HepG2 (cell line): Measurements from ENCODE around the gene WAS. TPM values are rescaled to one million over a fixed set of nuclear protein-coding genes. Genes with fewer than 3 reads are reported as not detected.

Experiments
- ATAC-seq: fragments of 200-7000 bp; cut with Tn5 transposase; 3 replicates; pipeline ENCODE4 v1.9.1; 2020; ENCODE audit warnings: mild to moderate bottlenecking, moderate library complexity
- BruUV-seq: library from RNA; stranded (reverse); fragments of 400-500 nt; replicated peaks from 2 replicates; lab custom pipeline; 2021; lab: Mats Ljungman, UMichigan
- CTCF ChIA-PET: fragments of 300-600 bp; formaldehyde crosslinking; extraction: SDS; loops from one replicate; lab custom pipeline; 2021; ENCODE audit warnings: low total read pairs, inconsistent platforms, low intra/inter-chr PET ratio; lab: Yijun Ruan, JAX
- POLR2A ChIA-PET: fragments of 350-600 bp; sonication (Branson Sonifier 250); formaldehyde crosslinking; loops from one replicate; lab custom pipeline; 2020; ENCODE audit warnings: antibody characterized with exemption, inconsistent platforms; lab: Yijun Ruan, JAX
- DNase-seq: peaks from one replicate; pipeline ENCODE4 v3.0.0-alpha.2; 2015; ENCODE audit warnings: low spot score
- FAIRE-seq: peaks from 3 replicates; lab custom pipeline; 2011; peaks lifted over from hg19 to GRCh38; lab: Jason Lieb, UNC
- H2AFZ ChIP-seq: one replicate; pipeline ENCODE4 v1.6.1; 2011; ENCODE audit warnings: low read length, inconsistent platforms
- H3K27ac ChIP-seq: fragments of 300-600 bp; 3 replicates; pipeline ENCODE4 v1.8.0; 2011; ENCODE audit warnings: mixed run types, mild to moderate bottlenecking, mixed read lengths, low read length, inconsistent platforms; ENCODE audit not compliant: insufficient read depth; ENCODE audit errors: extremely low read length
- H3K27me3 ChIP-seq, 2 experiments: fragments of 200-600 bp in 1 of 2; 2 replicates in 1 of 2; 3 replicates in 1 of 2; pipeline versions ENCODE4 v1.6.0 to v1.8.0; 2011; ENCODE audit warnings: low read length in 2 of 2, mild to moderate bottlenecking in 2 of 2, moderate library complexity in 2 of 2, inconsistent platforms in 1 of 2; ENCODE audit not compliant: insufficient read depth in 2 of 2, control insufficient read depth in 1 of 2
- H3K36me3 ChIP-seq, 2 experiments: fragments of 200-600 bp in 1 of 2; replicated peaks in 1 of 2; 2 replicates in 1 of 2; 3 replicates in 1 of 2; pipeline versions ENCODE4 v1.5.1 to v1.8.0; 2011; ENCODE audit warnings: low read length in 2 of 2, inconsistent platforms in 1 of 2; ENCODE audit not compliant: insufficient read depth in 2 of 2, control insufficient read depth in 1 of 2
- H3K4me1 ChIP-seq: 2 replicates; pipeline ENCODE4 v1.5.1; 2012; ENCODE audit warnings: low read length, inconsistent platforms; ENCODE audit not compliant: insufficient read depth
- H3K4me2 ChIP-seq: 2 replicates; pipeline ENCODE4 v1.6.0; 2011; ENCODE audit warnings: low read depth, low read length, inconsistent platforms
- H3K4me3 ChIP-seq, 3 experiments: fragments of 200-600 bp in 1 of 3; sonication (generic), shearing (Covaris generic) in 1 of 3; replicated peaks in 1 of 3; 2 replicates each; pipeline ENCODE4 v1.5.1; 2011 to 2016; ENCODE audit warnings: low read length in 3 of 3, inconsistent platforms in 2 of 3, low read depth in 2 of 3, mild to moderate bottlenecking in 2 of 3, control low read depth in 1 of 3, mixed read lengths in 1 of 3; ENCODE audit not compliant: insufficient read depth in 1 of 3
- H3K79me2 ChIP-seq: one replicate; pipeline ENCODE4 v1.6.1; 2011; ENCODE audit warnings: low read length, inconsistent platforms; ENCODE audit not compliant: insufficient read depth
- H3K9ac ChIP-seq: 2 replicates; pipeline ENCODE4 v1.6.0; 2011; ENCODE audit warnings: mild to moderate bottlenecking, low read depth, low read length, inconsistent platforms; ENCODE audit not compliant: insufficient read depth
- H3K9me3 ChIP-seq: 2 replicates; pipeline ENCODE4 v1.5.1; 2012; ENCODE audit warnings: mild to moderate bottlenecking, low read length
- H4K20me1 ChIP-seq: 2 replicates; pipeline ENCODE4 v1.6.0; 2011; ENCODE audit warnings: inconsistent platforms, mild to moderate bottlenecking, low read length, moderate library complexity; ENCODE audit not compliant: insufficient read depth
- FOXM1 ChIP-seq: sonication (generic); formaldehyde crosslinking; IDR thresholded peaks from 2 replicates; pipeline ENCODE4 v1.5.0; 2020; ENCODE audit warnings: missing genetic modification reagents
- ISL2 ChIP-seq: sonication (generic); formaldehyde crosslinking; IDR thresholded peaks from 2 replicates; pipeline ENCODE4 v1.5.0; 2020; ENCODE audit warnings: missing genetic modification reagents
- SNAI1 ChIP-seq: sonication (generic); formaldehyde crosslinking; IDR thresholded peaks from 2 replicates; pipeline ENCODE4 v1.5.0; 2020; ENCODE audit warnings: mild to moderate bottlenecking, missing genetic modification reagents, borderline replicate concordance
- THAP9 ChIP-seq: sonication (generic); formaldehyde crosslinking; IDR thresholded peaks from 2 replicates; pipeline ENCODE4; 2020; ENCODE audit warnings: missing genetic modification reagents, mild to moderate bottlenecking, borderline replicate concordance
- WGBS: methylation state at CpG from one replicate; pipeline ENCODE4 v1.1.6; 2017; ENCODE audit warnings: low lambda C conversion rate; 5-methylcytosine and 5-hydroxymethylcytosine counted together
- in situ Hi-C: cut with HindIII; loops from 2 replicates; pipeline ENCODE4 v1.10.0; 2017; ENCODE audit warnings: low pct_unique_long_range_greater_than_20kb; ENCODE audit not compliant: extremely low pct_ligation_motif_present
- intact Hi-C: fragments of 100-400 bp; cut with micrococcal nuclease; formaldehyde crosslinking; loops from one replicate; pipeline ENCODE4 v1.10.0; 2022; ENCODE audit not compliant: unreplicated experiment
- polyA plus RNA-seq, 8 experiments: library from polyadenylated mRNA; depleted of rRNA in 3 of 8; stranded (reverse) in 7 of 8; unstranded in 1 of 8; fragments of >200 nt; fragmentation: Illumina TruSeq in 4 of 8; extraction: Trizol in 4 of 8; gene quantifications; 2 replicates each; pipeline versions ENCODE4 v1.2.1 to v1.2.3, GENCODE V29; 2011 to 2016; ENCODE audit warnings: low read depth in 4 of 8, missing spikeins in 1 of 8, mixed read lengths in 1 of 8; ENCODE audit not compliant: insufficient read depth in 1 of 8
- total RNA-seq, 5 experiments: library from RNA; depleted of rRNA; stranded (reverse); fragments of >200 nt; fragmentation: Illumina TruSeq; extraction: Trizol; gene quantifications; 2 replicates each; pipeline ENCODE4 v1.2.3, GENCODE V29; 2016; ENCODE audit warnings: low read depth in 1 of 5

The WAS gene
- total and polyA plus RNA-seq, 2 of the 13 experiments (the other 11 are each of a cell fraction or from before 2014, with no cell fraction given) = 0.11 TPM; not detected in 1

GRCh38 chrX:48736878-48737212 is 53.2 kb downstream of the WAS start:
- no peaks in the 10 kb centered on the region for H3K9me3 ChIP-seq
- in situ Hi-C loops (no loop called here), intact Hi-C loops (loop anchor here (1.0 to 5.0 kb wide), 2 partner anchors 24 to 450 kb away; partner anchors contain the start of gene PRICKLE3)
- TF ChIP-seq SNAI1 (CRISPR knock-in tag) (0 out of 2 replicates have a peak, but pooled peaks have one; percentile 49), ISL2 (no peak), THAP9 (peak; percentile 66; the same call in 1 of the 2 replicates), FOXM1 (CRISPR knock-in tag) (no peak)
- peak overlapping the region; percentile 52 for H3K4me2 ChIP-seq
- DNase-seq (no peak), FAIRE-seq (no peak), ATAC-seq (no peak)
- H2AFZ ChIP-seq = no peak overlapping the region
- H3K79me2 ChIP-seq = no peaks in the 10 kb centered on the region
- H3K36me3 ChIP-seq = no peaks in the 10 kb centered on the region
- H4K20me1 ChIP-seq = no peaks in the 10 kb centered on the region
- peaks cover 28% of the 10 kb centered on the region for H3K4me1 ChIP-seq
- peak overlapping the region; percentile 33 to 49 (median 47); a peak in 4 of 6 replicates for H3K4me3 ChIP-seq
- peak overlapping the region; percentile 21 for H3K27ac ChIP-seq
- ChIA-PET POLR2A (interaction anchor here (0.6 to 3.1 kb wide), 22 partner anchors 11 to 364 kb away, joined by 3 to 42 read pairs (median 5); partner anchors contain the start of genes GLOD5, HDAC6, OTUD5 and RBM3), CTCF (no interaction called here)
- no peaks in the 10 kb centered on the region for H3K27me3 ChIP-seq
- H3K9ac ChIP-seq = peak overlapping the region; percentile 62; the same call in 1 of the 2 replicates
- BruUV-seq = TSS peak; percentile 77
- 0% methylated on average over 2 of the region's 10 CpGs for WGBS
